Activated B cell treated with CpG ODN at 0.5 μM for 24 hours (primary cell): Measurements from ENCODE around the gene ZNF695. TPM values are rescaled to one million over a fixed set of nuclear protein-coding genes. Genes with fewer than 3 reads are reported as not detected.

Source experiments
- ATAC-seq: fragments of 200-7000 bp; cut with Tn5 transposase; one replicate; pipeline ENCODE4 v1.10.0; 2021; ENCODE audit warnings: low read depth, mild to moderate bottlenecking, moderate library complexity
- CTCF ChIA-PET: fragments of 350-600 bp; sonication (Branson Sonifier 250); formaldehyde crosslinking; loops from one replicate; lab custom pipeline; 2021; ENCODE audit warnings: antibody characterized with exemption; lab: Charles Lee
- POLR2A ChIA-PET: fragments of 350-600 bp; sonication (Branson Sonifier 250); formaldehyde crosslinking; loops from one replicate; lab custom pipeline; 2021; ENCODE audit warnings: antibody characterized with exemption; lab: Charles Lee
- DNase-seq: peaks from one replicate; pipeline ENCODE4 v3.0.0; 2022
- H3K27ac Mint-ChIP-seq: one replicate; pipeline ENCODE4 v1.8.0; 2020; ENCODE audit warnings: mixed read lengths
- H3K27me3 Mint-ChIP-seq: one replicate; pipeline ENCODE4 v1.8.0; 2021; ENCODE audit warnings: mixed read lengths
- H3K36me3 Mint-ChIP-seq: one replicate; pipeline ENCODE4 v1.8.0; 2021; ENCODE audit warnings: low read depth, mixed read lengths
- H3K4me1 Mint-ChIP-seq: one replicate; pipeline ENCODE4 v1.8.0; 2021; ENCODE audit warnings: mixed read lengths
- H3K4me3 Mint-ChIP-seq: one replicate; pipeline ENCODE4 v1.8.0; 2020; ENCODE audit warnings: mild to moderate bottlenecking, mixed read lengths
- H3K9me3 Mint-ChIP-seq: one replicate; pipeline ENCODE4 v1.8.0; 2020; ENCODE audit warnings: mixed read lengths
- intact Hi-C: fragments of 100-400 bp; cut with micrococcal nuclease; formaldehyde crosslinking; loops from one replicate; pipeline ENCODE4 v1.15.1; 2024
- total RNA-seq: library from RNA; stranded (reverse); gene quantifications from 2 replicates; pipeline ENCODE4 v1.2.3, GENCODE V29; 2022
- TF ChIP-seq, protein P1 (sequence below): fragments of 200-600 bp; IDR thresholded peaks from one replicate; pipeline ENCODE4 v1.8.0; 2022; ENCODE audit warnings: antibody characterized with exemption, mild to moderate bottlenecking

Gene ZNF695
- total RNA-seq, 1 donor from 2014 or later, result 0.07 TPM

GRCh38 chr1:246989901-246990300 lies 18.0 kb downstream of the ZNF695 start:
- Mint-ChIP-seq H3K27me3 (no peaks in the 10 kb centered on the region), H3K4me3 (no peak overlapping the region), H3K27ac (no peak overlapping the region), H3K4me1 (no peaks in the 10 kb centered on the region), H3K36me3 (peaks cover 48% of the 10 kb centered on the region), H3K9me3 (peaks cover 55% of the 10 kb centered on the region)
- DNase-seq (no peak), ATAC-seq (no peak)
- CTCF ChIA-PET, result no interaction called here
- intact Hi-C loops, result no loop called here
- POLR2A ChIA-PET, result no interaction called here
- TF ChIP-seq, protein P1, sequence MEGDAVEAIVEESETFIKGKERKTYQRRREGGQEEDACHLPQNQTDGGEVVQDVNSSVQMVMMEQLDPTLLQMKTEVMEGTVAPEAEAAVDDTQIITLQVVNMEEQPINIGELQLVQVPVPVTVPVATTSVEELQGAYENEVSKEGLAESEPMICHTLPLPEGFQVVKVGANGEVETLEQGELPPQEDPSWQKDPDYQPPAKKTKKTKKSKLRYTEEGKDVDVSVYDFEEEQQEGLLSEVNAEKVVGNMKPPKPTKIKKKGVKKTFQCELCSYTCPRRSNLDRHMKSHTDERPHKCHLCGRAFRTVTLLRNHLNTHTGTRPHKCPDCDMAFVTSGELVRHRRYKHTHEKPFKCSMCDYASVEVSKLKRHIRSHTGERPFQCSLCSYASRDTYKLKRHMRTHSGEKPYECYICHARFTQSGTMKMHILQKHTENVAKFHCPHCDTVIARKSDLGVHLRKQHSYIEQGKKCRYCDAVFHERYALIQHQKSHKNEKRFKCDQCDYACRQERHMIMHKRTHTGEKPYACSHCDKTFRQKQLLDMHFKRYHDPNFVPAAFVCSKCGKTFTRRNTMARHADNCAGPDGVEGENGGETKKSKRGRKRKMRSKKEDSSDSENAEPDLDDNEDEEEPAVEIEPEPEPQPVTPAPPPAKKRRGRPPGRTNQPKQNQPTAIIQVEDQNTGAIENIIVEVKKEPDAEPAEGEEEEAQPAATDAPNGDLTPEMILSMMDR, result no peak

GRCh38 chr1:246988316-246988715 lies 19.5 kb downstream of the ZNF695 start:
- POLR2A ChIA-PET, result no interaction called here
- CTCF ChIA-PET, result no interaction called here
- intact Hi-C loops, result no loop called here
- DNase-seq (no peak), ATAC-seq (no peak)
- Mint-ChIP-seq H3K27me3 (no peaks in the 10 kb centered on the region), H3K36me3 (peaks cover 50% of the 10 kb centered on the region), H3K4me3 (no peak overlapping the region), H3K9me3 (peaks cover 60% of the 10 kb centered on the region), H3K4me1 (no peaks in the 10 kb centered on the region), H3K27ac (no peak overlapping the region)
- TF ChIP-seq, protein P1, result no peak

GRCh38 chr1:246987083-246987690 lies 20.7 kb downstream of the ZNF695 start:
- Mint-ChIP-seq H3K27me3 (no peaks in the 10 kb centered on the region), H3K4me3 (no peak overlapping the region), H3K9me3 (peaks cover 58% of the 10 kb centered on the region), H3K4me1 (no peaks in the 10 kb centered on the region), H3K27ac (no peak overlapping the region), H3K36me3 (peaks cover 50% of the 10 kb centered on the region)
- CTCF ChIA-PET, result no interaction called here
- DNase-seq (no peak), ATAC-seq (no peak)
- POLR2A ChIA-PET, result no interaction called here
- TF ChIP-seq, protein P1, result no peak
- intact Hi-C loops, result no loop called here

- H3K9me3 Mint-ChIP-seq, result peaks cover 29% of the 10 kb centered on the region
Observed at GRCh38 chr1:246978785-246979184, 29.1 kb downstream of the ZNF695 start.

GRCh38 chr1:246978281-246978680 lies 29.6 kb downstream of the ZNF695 start:
- intact Hi-C loops, result no loop called here
- Mint-ChIP-seq H3K27me3 (no peaks in the 10 kb centered on the region), H3K9me3 (peaks cover 29% of the 10 kb centered on the region), H3K36me3 (peaks cover 9% of the 10 kb centered on the region), H3K4me1 (no peaks in the 10 kb centered on the region), H3K27ac (no peak overlapping the region), H3K4me3 (no peak overlapping the region)
- CTCF ChIA-PET, result no interaction called here
- TF ChIP-seq, protein P1, result no peak
- DNase-seq (no peak), ATAC-seq (no peak)
- POLR2A ChIA-PET, result no interaction called here

More at GRCh38 chr1:246978785-246979184, 29.1 kb downstream of the ZNF695 start:
- CTCF ChIA-PET, result no interaction called here
- no peak for DNase-seq
- TF ChIP-seq, protein P1, result no peak
- intact Hi-C loops, result no loop called here
- Mint-ChIP-seq H3K4me3 (no peak overlapping the region), H3K27me3 (no peaks in the 10 kb centered on the region), H3K4me1 (no peaks in the 10 kb centered on the region), H3K27ac (no peak overlapping the region), H3K36me3 (peaks cover 9% of the 10 kb centered on the region)
- POLR2A ChIA-PET, result no interaction called here
- no peak for ATAC-seq
